NCI-H2107 treated with DMSO at 0.1 percent for 48 hours (cell line): ENCODE results near the gene DIP2C.
A peak's percentile ranks its signal among the peaks of the same experiment; 100 is the strongest.
"Not testable (repeated sequence)": the region's sequence is repeated elsewhere in the genome, so short reads cannot be mapped to it uniquely, and the experiment has no call there.

Experiments
- DNase-seq: peaks from one replicate; lab custom pipeline; 2025; ENCODE audit not compliant: unreplicated experiment; lab: John Stamatoyannopoulos, UW

Gene DIP2C

GRCh38 chr10:368579-369220 lies 320.8 kb downstream of the DIP2C start:
- no peak for DNase-seq

- DNase-seq = not testable (repeated sequence)
Measured at GRCh38 chr10:368107-368506, 321.4 kb downstream of the DIP2C start.

- no peak for DNase-seq
Measured at GRCh38 chr10:367636-368035, 321.8 kb downstream of the DIP2C start.

- DNase-seq = no peak
Measured at GRCh38 chr10:366186-366585, 323.3 kb downstream of the DIP2C start.

GRCh38 chr10:364267-364775 lies 325.1 kb downstream of the DIP2C start:
- no peak for DNase-seq

GRCh38 chr10:363152-363551 lies 326.3 kb downstream of the DIP2C start:
- DNase-seq = no peak

GRCh38 chr10:361203-362081 lies 328.0 kb downstream of the DIP2C start:
- peak; percentile 28 for DNase-seq

GRCh38 chr10:360653-361052 lies 328.8 kb downstream of the DIP2C start:
- no peak for DNase-seq

GRCh38 chr10:359762-360161 lies 329.7 kb downstream of the DIP2C start:
- no peak for DNase-seq

GRCh38 chr10:359093-359492 lies 330.4 kb downstream of the DIP2C start:
- no peak for DNase-seq

- no peak for DNase-seq
Measured at GRCh38 chr10:357201-357950, 332.1 kb downstream of the DIP2C start.

GRCh38 chr10:356452-356851 lies 333.0 kb downstream of the DIP2C start:
- DNase-seq = no peak

GRCh38 chr10:354901-355617 lies 334.4 kb downstream of the DIP2C start:
- DNase-seq = no peak

- DNase-seq = no peak
Measured at GRCh38 chr10:352476-353235, 336.8 kb downstream of the DIP2C start.

- no peak for DNase-seq
Measured at GRCh38 chr10:351770-352334, 337.6 kb downstream of the DIP2C start.

GRCh38 chr10:350981-351501 lies 338.4 kb downstream of the DIP2C start:
- no peak for DNase-seq

GRCh38 chr10:349081-349480 lies 340.4 kb downstream of the DIP2C start:
- no peak for DNase-seq

GRCh38 chr10:348456-348855 lies 341.0 kb downstream of the DIP2C start:
- DNase-seq = no peak

- DNase-seq = not testable (repeated sequence)
Measured at GRCh38 chr10:347774-348173, 341.7 kb downstream of the DIP2C start.

- not testable (repeated sequence) for DNase-seq
Measured at GRCh38 chr10:347190-347589, 342.3 kb downstream of the DIP2C start.
